Measurements from ENCODE around the gene GJC3. TPM values are rescaled to one million over a fixed set of nuclear protein-coding genes. Genes with fewer than 3 reads are reported as not detected.

Gene GJC3
- total and polyA plus RNA-seq, 4 donors: 0.57 TPM; not detected in 3

DNA sequence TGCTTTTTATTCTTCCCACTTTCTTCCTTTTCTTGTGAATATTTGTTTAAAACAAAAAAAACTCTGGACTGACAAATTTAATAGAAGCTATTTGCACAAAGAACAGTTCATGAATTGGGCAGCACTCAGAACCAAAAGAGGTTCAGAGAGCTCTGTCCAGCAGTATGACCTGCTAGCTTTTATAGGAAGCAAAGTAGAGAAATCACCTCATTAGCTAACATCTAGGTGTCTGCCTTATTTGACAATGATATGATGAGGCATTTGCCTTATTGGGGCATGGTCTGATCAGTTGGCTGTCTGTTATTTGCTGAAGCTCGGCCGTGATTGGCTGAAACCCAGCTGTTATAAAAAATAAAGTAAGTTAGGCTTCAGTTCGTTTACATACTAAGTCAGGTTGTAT is 9.3 kb downstream of the GJC3 start:
- no peak for ATAC-seq (ENCODE audit: low FRiP score)
- Histone ChIP-seq H3K36me3 (ENCODE audit: control insufficient read depth in 1 of 2, insufficient read depth in 2 of 2, low read length in 1 of 2) (no peaks in the 10 kb centered on the region), H3K4me3 (ENCODE audit: low read length in 2 of 2) (peak overlapping the region in 1 of 2 donors; percentile 24), H3K4me1 (ENCODE audit: control insufficient read depth in 1 of 2, insufficient read depth in 2 of 2, low read length in 2 of 2) (peaks cover 0 to 3% of the 10 kb centered on the region in 2 donors), H3K27me3 (ENCODE audit: control insufficient read depth in 1 of 2, insufficient read depth in 2 of 2, low read length in 1 of 2) (no peaks in the 10 kb centered on the region), H3K27ac (ENCODE audit: low read depth in 1 of 2, low read length in 2 of 2) (no peak overlapping the region), H3K9me3 (ENCODE audit: control insufficient read depth, low read length) (no peaks in the 10 kb centered on the region)
- intact Hi-C loops (cut with DNase I): no loop called here
- WGBS, 2 donors: 60 to 64% methylated on average over 3 of the region's 3 CpGs
- DNase-seq: no peak

DNA sequence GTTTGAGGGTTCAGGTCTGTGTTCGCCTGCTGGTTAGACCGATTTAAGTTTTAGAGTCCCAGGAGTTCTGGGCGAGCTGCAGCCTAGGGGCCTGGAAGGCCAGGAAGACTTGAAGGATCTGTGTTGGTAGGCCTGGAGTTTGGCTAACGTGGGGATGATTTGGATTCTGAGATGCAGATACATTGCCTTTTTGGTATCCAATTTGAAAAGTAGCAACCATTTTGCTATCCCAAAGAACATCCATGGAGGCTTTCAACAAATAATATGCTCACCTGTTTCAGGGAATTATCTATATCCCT is 9.7 kb downstream of the GJC3 start:
- DNase-seq: no peak
- no peaks in the 10 kb centered on the region for H3K36me3 ChIP-seq (ENCODE audit: control insufficient read depth in 1 of 2, insufficient read depth in 2 of 2, low read length in 1 of 2)
- H3K9me3 ChIP-seq (ENCODE audit: control insufficient read depth, low read length): no peaks in the 10 kb centered on the region
- 57% methylated on average over 4 of the region's 4 CpGs for WGBS, 2 donors
- peak overlapping the region in 1 of 2 donors; percentile 28 for H3K27ac ChIP-seq (ENCODE audit: low read depth in 1 of 2, low read length in 2 of 2)
- intact Hi-C loops (cut with DNase I): loop anchor here in 1 of 2 donors (10.0 kb wide), 1 partner anchor 75 kb away; no protein-coding TSS in a partner anchor
- no peaks in the 10 kb centered on the region for H3K27me3 ChIP-seq (ENCODE audit: control insufficient read depth in 1 of 2, insufficient read depth in 2 of 2, low read length in 1 of 2)
- H3K4me3 ChIP-seq (ENCODE audit: low read length in 2 of 2): peak overlapping the region; percentile 24 to 44
- H3K4me1 ChIP-seq (ENCODE audit: control insufficient read depth in 1 of 2, insufficient read depth in 2 of 2, low read length in 2 of 2): peaks cover 0 to 3% of the 10 kb centered on the region in 2 donors
- no peak for ATAC-seq (ENCODE audit: low FRiP score)

- peaks cover 0 to 3% of the 10 kb centered on the region in 2 donors for H3K4me1 ChIP-seq (ENCODE audit: control insufficient read depth in 1 of 2, insufficient read depth in 2 of 2, low read length in 2 of 2)
- no peaks in the 10 kb centered on the region for H3K36me3 ChIP-seq (ENCODE audit: control insufficient read depth in 1 of 2, insufficient read depth in 2 of 2, low read length in 1 of 2)
- no peaks in the 10 kb centered on the region for H3K27me3 ChIP-seq (ENCODE audit: control insufficient read depth in 1 of 2, insufficient read depth in 2 of 2, low read length in 1 of 2)
- WGBS, 2 donors: 0 to 2% methylated on average over 80 to 81 of the region's 81 CpGs
- peak within 1 kb of the TSS; percentile 63 to 81 for H3K4me3 ChIP-seq (ENCODE audit: low read length in 2 of 2)
- intact Hi-C loops (cut with DNase I): loop anchor here in 1 of 2 donors (10.0 kb wide), 1 partner anchor 76 kb away; no protein-coding TSS in a partner anchor
- H3K9me3 ChIP-seq (ENCODE audit: control insufficient read depth, low read length): no peaks in the 10 kb centered on the region
- DNase-seq (peak; percentile 95 to 96), ATAC-seq (ENCODE audit: low FRiP score) (peak; percentile 98)
- H3K27ac ChIP-seq (ENCODE audit: low read depth in 1 of 2, low read length in 2 of 2): peak within 1 kb of the TSS; percentile 17 to 61
Measured at GRCh38 chr7:99918959-99919813, 10.2 kb downstream of the GJC3 start, which contains the start of gene TRIM4. TSS of gene TRIM4 (minus strand) at chr7:99919530. CDS start at chr7:99919401, 129 bp downstream.

GRCh38 chr7:99910976-99911375 is 18.4 kb downstream of the GJC3 start:
- DNase-seq (no peak), ATAC-seq (ENCODE audit: low FRiP score) (no peak)
- no peak overlapping the region for H3K27ac ChIP-seq (ENCODE audit: low read depth in 1 of 2, low read length in 2 of 2)
- intact Hi-C loops (cut with DNase I): loop anchor here (5.0 to 10.0 kb wide), 2 partner anchors 81 to 84 kb away; no protein-coding TSS in a partner anchor
- H3K27me3 ChIP-seq (ENCODE audit: control insufficient read depth in 1 of 2, insufficient read depth in 2 of 2, low read length in 1 of 2): no peaks in the 10 kb centered on the region
- no peaks in the 10 kb centered on the region for H3K9me3 ChIP-seq (ENCODE audit: control insufficient read depth, low read length)
- H3K4me3 ChIP-seq (ENCODE audit: low read length in 2 of 2): no peak overlapping the region
- 96 to 98% methylated on average over 2 of the region's 2 CpGs for WGBS, 2 donors
- H3K36me3 ChIP-seq (ENCODE audit: control insufficient read depth in 1 of 2, insufficient read depth in 2 of 2, low read length in 1 of 2): peaks cover 0 to 5% of the 10 kb centered on the region in 2 donors
- H3K4me1 ChIP-seq (ENCODE audit: control insufficient read depth in 1 of 2, insufficient read depth in 2 of 2, low read length in 2 of 2): no peaks in the 10 kb centered on the region

DNA sequence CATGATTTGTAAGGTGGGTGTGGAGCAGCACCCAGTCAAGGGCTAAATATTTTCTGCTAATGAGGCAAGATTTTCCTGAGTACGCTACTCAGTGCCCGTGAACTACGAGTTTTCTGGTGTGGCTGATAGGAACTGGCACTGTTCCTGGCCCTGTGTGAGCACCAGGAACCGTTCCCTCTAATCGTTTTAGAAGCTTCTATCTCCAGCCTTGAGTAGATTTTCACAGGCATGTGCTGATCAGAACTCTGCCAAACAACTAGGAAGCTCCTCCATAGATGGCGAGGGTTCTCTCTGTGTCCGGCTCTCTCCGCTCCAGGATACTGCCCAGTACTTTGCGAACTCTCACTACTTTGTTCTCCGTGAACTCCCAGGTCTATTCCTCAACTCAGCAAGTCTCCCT is 27.8 kb downstream of the GJC3 start:
- no peak for ATAC-seq (ENCODE audit: low FRiP score)
- Histone ChIP-seq H3K4me3 (ENCODE audit: low read length in 2 of 2) (no peak overlapping the region), H3K9me3 (ENCODE audit: control insufficient read depth, low read length) (no peaks in the 10 kb centered on the region), H3K27ac (ENCODE audit: low read depth in 1 of 2, low read length in 2 of 2) (no peak overlapping the region), H3K4me1 (ENCODE audit: control insufficient read depth in 1 of 2, insufficient read depth in 2 of 2, low read length in 2 of 2) (no peaks in the 10 kb centered on the region), H3K27me3 (ENCODE audit: control insufficient read depth in 1 of 2, insufficient read depth in 2 of 2, low read length in 1 of 2) (no peaks in the 10 kb centered on the region), H3K36me3 (ENCODE audit: control insufficient read depth in 1 of 2, insufficient read depth in 2 of 2, low read length in 1 of 2) (peaks cover 11 to 13% of the 10 kb centered on the region in 2 donors)
- 96 to 97% methylated on average over 10 of the region's 10 CpGs for WGBS, 2 donors
- intact Hi-C loops (cut with DNase I): no loop called here
- no peak for DNase-seq

- intact Hi-C loops (cut with DNase I): no loop called here
Measured at GRCh38 chr7:99899830-99900519, 29.4 kb downstream of the GJC3 start.

GRCh38 chr7:99898836-99899235 is 30.6 kb downstream of the GJC3 start:
- intact Hi-C loops (cut with DNase I): no loop called here
- H3K4me1 ChIP-seq (ENCODE audit: control insufficient read depth in 1 of 2, insufficient read depth in 2 of 2, low read length in 2 of 2): no peaks in the 10 kb centered on the region
- 58 to 59% methylated on average over 3 of the region's 3 CpGs for WGBS, 2 donors
- H3K4me3 ChIP-seq (ENCODE audit: low read length in 2 of 2): no peak overlapping the region
- no peaks in the 10 kb centered on the region for H3K27me3 ChIP-seq (ENCODE audit: control insufficient read depth in 1 of 2, insufficient read depth in 2 of 2, low read length in 1 of 2)
- no peak for ATAC-seq (ENCODE audit: low FRiP score)
- no peaks in the 10 kb centered on the region for H3K9me3 ChIP-seq (ENCODE audit: control insufficient read depth, low read length)
- DNase-seq: no peak
- peaks cover 11 to 13% of the 10 kb centered on the region in 2 donors for H3K36me3 ChIP-seq (ENCODE audit: control insufficient read depth in 1 of 2, insufficient read depth in 2 of 2, low read length in 1 of 2)
- H3K27ac ChIP-seq (ENCODE audit: low read depth in 1 of 2, low read length in 2 of 2): no peak overlapping the region

More at GRCh38 chr7:99899830-99900519, 29.4 kb downstream of the GJC3 start:
- H3K27me3 ChIP-seq (ENCODE audit: control insufficient read depth in 1 of 2, insufficient read depth in 2 of 2, low read length in 1 of 2): no peaks in the 10 kb centered on the region
- no peaks in the 10 kb centered on the region for H3K4me1 ChIP-seq (ENCODE audit: control insufficient read depth in 1 of 2, insufficient read depth in 2 of 2, low read length in 2 of 2)
- WGBS, 2 donors: 96 to 98% methylated on average over 6 of the region's 6 CpGs
- no peaks in the 10 kb centered on the region for H3K9me3 ChIP-seq (ENCODE audit: control insufficient read depth, low read length)
- no peak for ATAC-seq (ENCODE audit: low FRiP score)
- DNase-seq: no peak
- H3K4me3 ChIP-seq (ENCODE audit: low read length in 2 of 2): no peak overlapping the region
- H3K36me3 ChIP-seq (ENCODE audit: control insufficient read depth in 1 of 2, insufficient read depth in 2 of 2, low read length in 1 of 2): peaks cover 11 to 13% of the 10 kb centered on the region in 2 donors
- H3K27ac ChIP-seq (ENCODE audit: low read depth in 1 of 2, low read length in 2 of 2): no peak overlapping the region

DNA sequence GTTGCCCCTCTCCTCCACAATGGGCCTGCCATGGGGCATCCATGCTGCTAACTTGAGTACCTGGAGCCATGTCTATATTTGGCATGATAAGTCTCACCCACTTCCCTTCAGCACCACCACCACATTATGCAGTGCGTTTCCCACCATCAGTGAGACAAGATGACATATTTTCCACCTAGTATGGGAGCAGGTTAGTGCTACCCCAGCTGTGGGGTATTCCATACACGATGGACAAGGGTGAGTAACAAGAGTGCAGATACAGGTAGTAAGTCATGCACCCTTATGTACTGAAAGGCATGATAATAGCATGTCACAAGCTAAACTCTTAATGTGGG is 31.4 kb downstream of the GJC3 start:
- intact Hi-C loops (cut with DNase I): no loop called here
- Histone ChIP-seq H3K4me3 (ENCODE audit: low read length in 2 of 2) (no peak overlapping the region), H3K36me3 (ENCODE audit: control insufficient read depth in 1 of 2, insufficient read depth in 2 of 2, low read length in 1 of 2) (peaks cover 8 to 11% of the 10 kb centered on the region in 2 donors), H3K9me3 (ENCODE audit: control insufficient read depth, low read length) (no peaks in the 10 kb centered on the region), H3K27me3 (ENCODE audit: control insufficient read depth in 1 of 2, insufficient read depth in 2 of 2, low read length in 1 of 2) (no peaks in the 10 kb centered on the region), H3K4me1 (ENCODE audit: control insufficient read depth in 1 of 2, insufficient read depth in 2 of 2, low read length in 2 of 2) (no peaks in the 10 kb centered on the region), H3K27ac (ENCODE audit: low read depth in 1 of 2, low read length in 2 of 2) (no peak overlapping the region)
- no peak for DNase-seq
- WGBS, 2 donors: 88 to 92% methylated on average over 2 of the region's 2 CpGs
- no peak for ATAC-seq (ENCODE audit: low FRiP score)
